Thymus (tissue), 11 donors: ENCODE data around the gene SMPDL3A. TPM values are rescaled to one million over a fixed set of nuclear protein-coding genes. Genes with fewer than 3 reads are reported as not detected.

Experiments used
- DNase-seq, 9 donors: peaks; one replicate each; pipeline ENCODE4 v3.0.0-alpha.2; 2013; ENCODE audit warnings: low spot score in 9 of 9, low read depth in 6 of 9, missing footprints in 1 of 9
- H3K27ac ChIP-seq, 2 donors: one replicate each; pipeline ENCODE4 v1.5.1; 2013; ENCODE audit warnings: control low read depth in 1 of 2, low read depth in 1 of 2, low read length in 1 of 2, mild to moderate bottlenecking in 1 of 2, moderate library complexity in 1 of 2
- H3K27me3 ChIP-seq, 2 donors: one replicate each; pipeline ENCODE4 v1.5.1; 2013; ENCODE audit warnings: low read length in 1 of 2; ENCODE audit not compliant: control insufficient read depth in 2 of 2, insufficient read depth in 1 of 2
- H3K36me3 ChIP-seq, 2 donors: one replicate each; pipeline ENCODE4 v1.5.1; 2013; ENCODE audit warnings: low read length in 1 of 2, mild to moderate bottlenecking in 1 of 2, moderate library complexity in 1 of 2; ENCODE audit not compliant: control insufficient read depth in 2 of 2, insufficient read depth in 2 of 2
- H3K4me1 ChIP-seq, 2 donors: one replicate each; pipeline ENCODE4 v1.5.1; 2013; ENCODE audit warnings: low read length in 2 of 2; ENCODE audit not compliant: control insufficient read depth in 2 of 2, insufficient read depth in 2 of 2
- H3K4me3 ChIP-seq, 2 donors: one replicate each; pipeline ENCODE4 v1.5.1; 2013; ENCODE audit warnings: low read length in 2 of 2, control low read depth in 1 of 2, mild to moderate bottlenecking in 1 of 2
- H3K9me3 ChIP-seq, 2 donors: one replicate each; pipeline ENCODE4 v1.5.1; 2013; ENCODE audit warnings: low read length in 1 of 2, mild to moderate bottlenecking in 1 of 2; ENCODE audit not compliant: control insufficient read depth in 2 of 2, insufficient read depth in 1 of 2
- WGBS: extraction: QIAGEN DNeasy Blood & Tissue Kit; methylation state at CpG from one replicate; pipeline ENCODE4 v1.1.7; 2013; 5-methylcytosine and 5-hydroxymethylcytosine counted together
- polyA plus RNA-seq: library from polyadenylated mRNA; stranded (reverse); fragments of 200-250 nt; gene quantifications from one replicate; pipeline ENCODE4 v1.2.3, GENCODE V29; 2013
- total RNA-seq: library from RNA; stranded (reverse); fragments of 120-200 nt; gene quantifications from one replicate; pipeline ENCODE4 v1.2.4, GENCODE V29; 2013
- donor health status: healthy.

Gene SMPDL3A
- total and polyA plus RNA-seq, 2 donors: 10.2 to 23.0 TPM

- Histone ChIP-seq H3K4me3 (no peak overlapping the region), H3K27ac (no peak overlapping the region), H3K9me3 (no peaks in the 10 kb centered on the region), H3K36me3 (no peaks in the 10 kb centered on the region), H3K4me1 (no peaks in the 10 kb centered on the region), H3K27me3 (no peaks in the 10 kb centered on the region)
- no peak for DNase-seq
- WGBS: 96% methylated on average over 3 of the region's 3 CpGs
Measured at GRCh38 chr6:122797537-122797936, 8.5 kb downstream of the SMPDL3A start.

GRCh38 chr6:122798099-122798641, 9.1 kb downstream of the SMPDL3A start:
- Histone ChIP-seq H3K9me3 (no peaks in the 10 kb centered on the region), H3K27ac (no peak overlapping the region), H3K36me3 (no peaks in the 10 kb centered on the region), H3K27me3 (no peaks in the 10 kb centered on the region), H3K4me3 (no peak overlapping the region), H3K4me1 (no peaks in the 10 kb centered on the region)
- DNase-seq: no peak
- WGBS: 92% methylated on average over 6 of the region's 6 CpGs

GRCh38 chr6:122799140-122799745, 10.2 kb downstream of the SMPDL3A start:
- WGBS: 95% methylated on average over 4 of the region's 4 CpGs
- Histone ChIP-seq H3K36me3 (no peaks in the 10 kb centered on the region), H3K4me1 (no peaks in the 10 kb centered on the region)

GRCh38 chr6:122799916-122800686, 11.0 kb downstream of the SMPDL3A start:
- DNase-seq: no peak
- Histone ChIP-seq H3K27ac (no peak overlapping the region), H3K27me3 (no peaks in the 10 kb centered on the region), H3K4me1 (no peaks in the 10 kb centered on the region), H3K4me3 (no peak overlapping the region), H3K36me3 (no peaks in the 10 kb centered on the region), H3K9me3 (no peaks in the 10 kb centered on the region)
- 93% methylated on average over 5 of the region's 5 CpGs for WGBS

More at GRCh38 chr6:122799140-122799745, 10.2 kb downstream of the SMPDL3A start:
- no peaks in the 10 kb centered on the region for H3K9me3 ChIP-seq
- H3K4me3 ChIP-seq: no peak overlapping the region
- DNase-seq: no peak
- no peak overlapping the region for H3K27ac ChIP-seq
- no peaks in the 10 kb centered on the region for H3K27me3 ChIP-seq

- Histone ChIP-seq H3K4me3 (no peak overlapping the region), H3K27ac (no peak overlapping the region), H3K36me3 (no peaks in the 10 kb centered on the region), H3K9me3 (no peaks in the 10 kb centered on the region), H3K27me3 (no peaks in the 10 kb centered on the region), H3K4me1 (no peaks in the 10 kb centered on the region)
- WGBS: 91% methylated on average over 3 of the region's 3 CpGs
- DNase-seq: no peak
Measured at GRCh38 chr6:122800906-122801305, 11.8 kb downstream of the SMPDL3A start.

- Histone ChIP-seq H3K9me3 (no peaks in the 10 kb centered on the region), H3K27ac (no peak overlapping the region)
- 91% methylated on average over 1 of the region's 1 CpG for WGBS
Measured at GRCh38 chr6:122801397-122801796, 12.3 kb downstream of the SMPDL3A start.

GRCh38 chr6:122803171-122803661, 14.2 kb downstream of the SMPDL3A start:
- no peaks in the 10 kb centered on the region for H3K36me3 ChIP-seq
- WGBS: 58% methylated on average over 4 of the region's 4 CpGs
- H3K4me1 ChIP-seq: no peaks in the 10 kb centered on the region

More at GRCh38 chr6:122801397-122801796, 12.3 kb downstream of the SMPDL3A start:
- Histone ChIP-seq H3K4me3 (no peak overlapping the region), H3K36me3 (no peaks in the 10 kb centered on the region), H3K27me3 (no peaks in the 10 kb centered on the region), H3K4me1 (no peaks in the 10 kb centered on the region)
- DNase-seq: no peak

GRCh38 chr6:122804962-122805485, 16.0 kb downstream of the SMPDL3A start:
- H3K27ac ChIP-seq: no peak overlapping the region
- DNase-seq: no peak
- WGBS: 88% methylated on average over 5 of the region's 5 CpGs

More at GRCh38 chr6:122803171-122803661, 14.2 kb downstream of the SMPDL3A start:
- Histone ChIP-seq H3K27me3 (no peaks in the 10 kb centered on the region), H3K9me3 (no peaks in the 10 kb centered on the region), H3K27ac (no peak overlapping the region), H3K4me3 (no peak overlapping the region)
- no peak for DNase-seq

GRCh38 chr6:122806291-122806690, 17.2 kb downstream of the SMPDL3A start:
- no peak overlapping the region for H3K27ac ChIP-seq
- no peaks in the 10 kb centered on the region for H3K4me1 ChIP-seq
- 88% methylated on average over 2 of the region's 2 CpGs for WGBS
- no peak for DNase-seq
- H3K4me3 ChIP-seq: no peak overlapping the region
- no peaks in the 10 kb centered on the region for H3K27me3 ChIP-seq
- H3K36me3 ChIP-seq: no peaks in the 10 kb centered on the region
- H3K9me3 ChIP-seq: no peaks in the 10 kb centered on the region

More at GRCh38 chr6:122804962-122805485, 16.0 kb downstream of the SMPDL3A start:
- H3K9me3 ChIP-seq: no peaks in the 10 kb centered on the region
- H3K4me3 ChIP-seq: no peak overlapping the region
- no peaks in the 10 kb centered on the region for H3K36me3 ChIP-seq
- no peaks in the 10 kb centered on the region for H3K27me3 ChIP-seq
- no peaks in the 10 kb centered on the region for H3K4me1 ChIP-seq
